ENCODE data around the gene RPL36AL.
A peak's percentile ranks its signal among the peaks of the same experiment; 100 is the strongest.

RPL36AL gene

GRCh38 chr14:49607583-49607982 lies 12.8 kb downstream of the RPL36AL start:
- H3K4me3 ChIP-seq (replicated peaks; ENCODE audit: insufficient read depth, low read length), result no peak overlapping the region
- H3K27me3 ChIP-seq (ENCODE audit: insufficient read depth, poor library complexity, severe bottlenecking), result no peaks in the 10 kb centered on the region
- no peak overlapping the region for H3K27ac ChIP-seq (replicated peaks)
- no peak for DNase-seq (ENCODE audit: low read depth in 1 of 2, low spot score in 1 of 2)
- TF ChIP-seq POLR2AphosphoS5 (IDR thresholded peaks at IDR 0.05; ENCODE audit: low read depth) (no peak), CTCF (IDR thresholded peaks at IDR 0.05; ENCODE audit: insufficient read depth, low read length) (no peak), REST (IDR thresholded peaks at IDR 0.05; ENCODE audit: insufficient replicate concordance, low read depth) (no peak), GABPA (IDR thresholded peaks at IDR 0.05; ENCODE audit: low read depth) (no peak), SPI1 (IDR thresholded peaks at IDR 0.05; ENCODE audit: borderline replicate concordance, low read depth) (no peak)

- H3K4me3 ChIP-seq (replicated peaks; ENCODE audit: insufficient read depth, low read length), result peak within 1 kb of the TSS; percentile 79
- no peaks in the 10 kb centered on the region for H3K27me3 ChIP-seq (ENCODE audit: insufficient read depth, poor library complexity, severe bottlenecking)
- TF ChIP-seq CTCF (IDR thresholded peaks at IDR 0.05; ENCODE audit: insufficient read depth, low read length), result no peak
- peak; percentile 95 for TF ChIP-seq POLR2AphosphoS5 (IDR thresholded peaks at IDR 0.05; ENCODE audit: low read depth)
- peak; percentile 68 for TF ChIP-seq REST (IDR thresholded peaks at IDR 0.05; ENCODE audit: insufficient replicate concordance, low read depth)
- peak within 1 kb of the TSS; percentile 98 for H3K27ac ChIP-seq (replicated peaks)
- peak; percentile 63 to 92 for DNase-seq (ENCODE audit: low read depth in 1 of 2, low spot score in 1 of 2)
These were observed 21.7 kb downstream of the RPL36AL start, which contains the start of gene LRR1 for GRCh38 chr14:49598485-49599300. LRR1 (plus strand) TSS chr14:49598940; CDS start chr14:49599021, 81 bp downstream.

- TF ChIP-seq CTCF (IDR thresholded peaks at IDR 0.05; ENCODE audit: insufficient read depth, low read length) (no peak), POLR2AphosphoS5 (IDR thresholded peaks at IDR 0.05; ENCODE audit: low read depth) (no peak), GABPA (IDR thresholded peaks at IDR 0.05; ENCODE audit: low read depth) (no peak), SPI1 (IDR thresholded peaks at IDR 0.05; ENCODE audit: borderline replicate concordance, low read depth) (no peak), REST (IDR thresholded peaks at IDR 0.05; ENCODE audit: insufficient replicate concordance, low read depth) (no peak)
- Histone ChIP-seq H3K27ac (replicated peaks) (peak overlapping the region; percentile 98), H3K27me3 (ENCODE audit: insufficient read depth, poor library complexity, severe bottlenecking) (no peaks in the 10 kb centered on the region), H3K4me3 (replicated peaks; ENCODE audit: insufficient read depth, low read length) (peak overlapping the region; percentile 79)
- no peak for DNase-seq (ENCODE audit: low read depth in 1 of 2, low spot score in 1 of 2)
These were observed 22.3 kb downstream of the RPL36AL start for GRCh38 chr14:49598189-49598484.
